ENCODE data around the gene PPM1B.

DNA sequence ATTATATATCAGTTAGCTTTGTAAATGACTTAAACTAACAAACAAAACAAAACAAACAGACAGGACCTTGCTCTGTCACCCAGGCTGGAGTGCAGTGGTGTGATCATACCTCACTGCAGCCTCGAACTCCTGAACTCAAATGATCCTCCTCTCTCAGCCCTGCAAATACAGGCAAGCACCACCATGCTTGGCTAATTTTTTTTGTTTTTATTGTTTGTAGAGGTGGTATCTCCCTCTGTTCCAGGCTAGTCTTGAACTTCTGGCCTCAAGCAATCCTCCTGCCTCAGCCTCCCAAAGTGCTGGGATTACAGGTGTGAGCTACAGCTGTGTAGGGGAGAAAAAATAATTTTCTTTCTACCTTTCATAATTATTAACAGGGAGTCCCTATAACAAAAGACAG, 33.8 kb upstream of the PPM1B start:
- no peak for TF ChIP-seq CTCF (IDR thresholded peaks at IDR 0.05)
- TF ChIP-seq POLR2A (IDR thresholded peaks at IDR 0.05), result no peak

All from heart left ventricle (tissue), 13 donors.